ENCODE results near the gene PURA.
A peak's percentile ranks its signal among the peaks of the same experiment; 100 is the strongest.

Gene PURA

GRCh38 chr5:140110646-140110957, 3.3 kb upstream of the PURA start:
- H3K9ac ChIP-seq (ENCODE audit: low read depth, low read length), result no peak overlapping the region
- no peaks in the 10 kb centered on the region for H3K27me3 ChIP-seq (ENCODE audit: control insufficient read depth, insufficient read depth, low read length)
- H3K4me1 ChIP-seq (ENCODE audit: control insufficient read depth, insufficient read depth, low read length), result peaks cover 39% of the 10 kb centered on the region
- H3K36me3 ChIP-seq (ENCODE audit: insufficient read depth, low read length), result peaks cover 5% of the 10 kb centered on the region
- H3K9me3 ChIP-seq (replicated peaks; ENCODE audit: low read length), result no peaks in the 10 kb centered on the region
- no peak overlapping the region for H3K4me3 ChIP-seq (ENCODE audit: low read length)
- H3K4me2 ChIP-seq (ENCODE audit: low read length), result no peak overlapping the region

- peaks cover 45% of the 10 kb centered on the region for H3K4me1 ChIP-seq (ENCODE audit: control insufficient read depth, insufficient read depth, low read length)
Observed at GRCh38 chr5:140111011-140111858, 2.7 kb upstream of the PURA start.

GRCh38 chr5:140111859-140112551, 1.9 kb upstream of the PURA start:
- Histone ChIP-seq H3K36me3 (ENCODE audit: insufficient read depth, low read length) (peaks cover 5% of the 10 kb centered on the region), H3K4me2 (ENCODE audit: low read length) (peak overlapping the region; percentile 94), H3K27me3 (ENCODE audit: control insufficient read depth, insufficient read depth, low read length) (no peaks in the 10 kb centered on the region), H3K4me3 (ENCODE audit: low read length) (no peak overlapping the region), H3K9ac (ENCODE audit: low read depth, low read length) (no peak overlapping the region), H3K9me3 (replicated peaks; ENCODE audit: low read length) (no peaks in the 10 kb centered on the region), H3K4me1 (ENCODE audit: control insufficient read depth, insufficient read depth, low read length) (peaks cover 43% of the 10 kb centered on the region)

More at GRCh38 chr5:140111011-140111858, 2.7 kb upstream of the PURA start:
- Histone ChIP-seq H3K9ac (ENCODE audit: low read depth, low read length) (no peak overlapping the region), H3K36me3 (ENCODE audit: insufficient read depth, low read length) (peaks cover 5% of the 10 kb centered on the region), H3K4me3 (ENCODE audit: low read length) (no peak overlapping the region), H3K27me3 (ENCODE audit: control insufficient read depth, insufficient read depth, low read length) (no peaks in the 10 kb centered on the region), H3K9me3 (replicated peaks; ENCODE audit: low read length) (no peaks in the 10 kb centered on the region), H3K4me2 (ENCODE audit: low read length) (no peak overlapping the region)

GRCh38 chr5:140112685-140113179, 1.2 kb upstream of the PURA start:
- Histone ChIP-seq H3K4me1 (ENCODE audit: control insufficient read depth, insufficient read depth, low read length) (peaks cover 39% of the 10 kb centered on the region), H3K27me3 (ENCODE audit: control insufficient read depth, insufficient read depth, low read length) (no peaks in the 10 kb centered on the region), H3K4me3 (ENCODE audit: low read length) (peak overlapping the region; percentile 88), H3K4me2 (ENCODE audit: low read length) (peak overlapping the region; percentile 94), H3K9me3 (replicated peaks; ENCODE audit: low read length) (no peaks in the 10 kb centered on the region), H3K36me3 (ENCODE audit: insufficient read depth, low read length) (peaks cover 5% of the 10 kb centered on the region), H3K9ac (ENCODE audit: low read depth, low read length) (peak overlapping the region; percentile 86)

- Histone ChIP-seq H3K4me2 (ENCODE audit: low read length) (peak overlapping the region; percentile 94), H3K9me3 (replicated peaks; ENCODE audit: low read length) (no peaks in the 10 kb centered on the region), H3K9ac (ENCODE audit: low read depth, low read length) (peak overlapping the region; percentile 86), H3K27me3 (ENCODE audit: control insufficient read depth, insufficient read depth, low read length) (no peaks in the 10 kb centered on the region), H3K4me3 (ENCODE audit: low read length) (peak overlapping the region; percentile 88), H3K36me3 (ENCODE audit: insufficient read depth, low read length) (peaks cover 5% of the 10 kb centered on the region), H3K4me1 (ENCODE audit: control insufficient read depth, insufficient read depth, low read length) (peaks cover 39% of the 10 kb centered on the region)
Observed at GRCh38 chr5:140113180-140113698, 670 bp upstream of the PURA start.

- no peaks in the 10 kb centered on the region for H3K9me3 ChIP-seq (replicated peaks; ENCODE audit: low read length)
- H3K4me1 ChIP-seq (ENCODE audit: control insufficient read depth, insufficient read depth, low read length), result peaks cover 31% of the 10 kb centered on the region
- H3K27me3 ChIP-seq (ENCODE audit: control insufficient read depth, insufficient read depth, low read length), result no peaks in the 10 kb centered on the region
- H3K4me3 ChIP-seq (ENCODE audit: low read length), result peak overlapping the region; percentile 88
- peak overlapping the region; percentile 86 for H3K9ac ChIP-seq (ENCODE audit: low read depth, low read length)
- peaks cover 5% of the 10 kb centered on the region for H3K36me3 ChIP-seq (ENCODE audit: insufficient read depth, low read length)
- H3K4me2 ChIP-seq (ENCODE audit: low read length), result peak overlapping the region; percentile 94
Observed at GRCh38 chr5:140114341-140115185, 654 bp downstream of the PURA start.

- Histone ChIP-seq H3K27me3 (ENCODE audit: control insufficient read depth, insufficient read depth, low read length) (no peaks in the 10 kb centered on the region), H3K9ac (ENCODE audit: low read depth, low read length) (peak overlapping the region; percentile 86), H3K4me1 (ENCODE audit: control insufficient read depth, insufficient read depth, low read length) (peaks cover 26% of the 10 kb centered on the region), H3K9me3 (replicated peaks; ENCODE audit: low read length) (no peaks in the 10 kb centered on the region), H3K36me3 (ENCODE audit: insufficient read depth, low read length) (peaks cover 5% of the 10 kb centered on the region), H3K4me2 (ENCODE audit: low read length) (peak overlapping the region; percentile 94), H3K4me3 (ENCODE audit: low read length) (peak overlapping the region; percentile 88)
Observed at GRCh38 chr5:140115186-140115500, 1.2 kb downstream of the PURA start.

- H3K4me2 ChIP-seq (ENCODE audit: low read length), result peak overlapping the region; percentile 94
- peaks cover 26% of the 10 kb centered on the region for H3K4me1 ChIP-seq (ENCODE audit: control insufficient read depth, insufficient read depth, low read length)
- H3K36me3 ChIP-seq (ENCODE audit: insufficient read depth, low read length), result peaks cover 5% of the 10 kb centered on the region
- no peak overlapping the region for H3K4me3 ChIP-seq (ENCODE audit: low read length)
- no peaks in the 10 kb centered on the region for H3K27me3 ChIP-seq (ENCODE audit: control insufficient read depth, insufficient read depth, low read length)
- H3K9ac ChIP-seq (ENCODE audit: low read depth, low read length), result no peak overlapping the region
- H3K9me3 ChIP-seq (replicated peaks; ENCODE audit: low read length), result no peaks in the 10 kb centered on the region
Observed at GRCh38 chr5:140116716-140117115, 2.8 kb downstream of the PURA start.

GRCh38 chr5:140117523-140117922, 3.6 kb downstream of the PURA start:
- H3K4me1 ChIP-seq (ENCODE audit: control insufficient read depth, insufficient read depth, low read length), result peaks cover 23% of the 10 kb centered on the region
- no peak overlapping the region for H3K4me2 ChIP-seq (ENCODE audit: low read length)
- H3K9ac ChIP-seq (ENCODE audit: low read depth, low read length), result no peak overlapping the region
- H3K9me3 ChIP-seq (replicated peaks; ENCODE audit: low read length), result no peaks in the 10 kb centered on the region
- H3K36me3 ChIP-seq (ENCODE audit: insufficient read depth, low read length), result peaks cover 5% of the 10 kb centered on the region
- no peak overlapping the region for H3K4me3 ChIP-seq (ENCODE audit: low read length)
- no peaks in the 10 kb centered on the region for H3K27me3 ChIP-seq (ENCODE audit: control insufficient read depth, insufficient read depth, low read length)

- H3K27me3 ChIP-seq (ENCODE audit: control insufficient read depth, insufficient read depth, low read length), result no peaks in the 10 kb centered on the region
- no peaks in the 10 kb centered on the region for H3K9me3 ChIP-seq (replicated peaks; ENCODE audit: low read length)
- H3K4me3 ChIP-seq (ENCODE audit: low read length), result no peak overlapping the region
- no peak overlapping the region for H3K9ac ChIP-seq (ENCODE audit: low read depth, low read length)
- H3K4me1 ChIP-seq (ENCODE audit: control insufficient read depth, insufficient read depth, low read length), result peaks cover 17% of the 10 kb centered on the region
- peaks cover 5% of the 10 kb centered on the region for H3K36me3 ChIP-seq (ENCODE audit: insufficient read depth, low read length)
- no peak overlapping the region for H3K4me2 ChIP-seq (ENCODE audit: low read length)
Observed at GRCh38 chr5:140118302-140118936, 4.5 kb downstream of the PURA start.

GRCh38 chr5:140125637-140126036, 11.7 kb downstream of the PURA start, which contains the start of gene IGIP:
IGIP (plus strand) TSS chr5:140125937; CDS start chr5:140128477, 2,540 bp downstream.
- Histone ChIP-seq H3K36me3 (ENCODE audit: insufficient read depth, low read length) (no peaks in the 10 kb centered on the region), H3K9me3 (replicated peaks; ENCODE audit: low read length) (no peaks in the 10 kb centered on the region), H3K9ac (ENCODE audit: low read depth, low read length) (no peak within 1 kb of the TSS), H3K4me1 (ENCODE audit: control insufficient read depth, insufficient read depth, low read length) (no peaks in the 10 kb centered on the region), H3K4me3 (ENCODE audit: low read length) (no peak within 1 kb of the TSS), H3K27me3 (ENCODE audit: control insufficient read depth, insufficient read depth, low read length) (no peaks in the 10 kb centered on the region), H3K4me2 (ENCODE audit: low read length) (no peak within 1 kb of the TSS)

Measured in skeletal muscle satellite cell (primary cell).